GM10847 (cell line): Measurements from ENCODE around the gene SLC39A11.

Experiments
- POLR2A ChIP-seq: IDR thresholded peaks from 2 replicates; pipeline ENCODE4 v1.6.1; 2011; ENCODE audit not compliant: insufficient read length; ENCODE audit errors: extremely low read depth

The SLC39A11 gene

DNA sequence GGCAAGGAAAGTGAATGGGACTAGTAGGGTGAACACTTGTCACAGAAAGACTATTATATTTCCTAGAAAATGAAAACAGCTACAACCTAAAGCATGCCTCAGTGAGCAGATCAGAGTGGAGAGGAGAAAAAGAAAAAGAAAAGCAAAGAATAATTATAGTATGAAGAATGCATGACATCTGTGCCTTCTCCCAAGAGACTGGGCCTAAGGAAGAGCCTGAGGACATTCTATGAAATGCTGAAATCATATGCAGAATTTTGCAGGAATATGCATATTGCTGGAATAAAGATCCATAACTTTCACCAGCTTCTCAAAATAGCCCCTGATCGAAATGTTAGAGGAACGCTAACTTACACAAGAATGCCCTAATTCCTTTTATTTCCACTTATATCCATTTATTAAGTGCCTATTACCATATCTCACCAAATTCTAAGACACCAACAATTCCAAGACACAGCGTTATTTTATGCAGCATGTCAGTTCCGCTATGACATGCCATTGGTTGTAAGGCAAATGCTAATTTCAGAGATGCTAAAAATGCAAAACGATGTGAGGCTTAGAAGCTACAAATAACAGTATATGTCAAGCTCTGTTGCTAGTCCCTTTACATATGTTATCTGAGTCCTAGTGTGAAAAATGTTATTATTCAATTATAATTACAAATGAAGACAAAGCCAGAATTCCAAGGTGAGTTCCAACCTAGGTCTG is 171.0 kb downstream of the SLC39A11 start:
- TF ChIP-seq POLR2A = no peak

DNA sequence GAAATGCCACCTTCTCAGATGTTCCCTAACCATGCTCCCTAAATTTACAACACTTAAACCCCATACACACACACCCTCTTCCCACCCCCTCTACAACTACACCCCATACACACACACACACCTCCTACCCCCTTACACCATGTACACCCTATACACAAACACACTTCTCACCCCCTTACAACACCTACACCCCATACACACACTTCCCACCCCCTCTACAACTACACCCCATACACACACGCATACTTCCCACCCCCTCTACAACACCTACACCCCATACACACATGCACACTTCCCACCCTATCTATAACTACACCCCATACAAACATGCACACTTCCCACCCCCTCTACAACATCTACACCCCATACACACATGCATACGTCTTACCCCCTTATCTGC is 172.0 kb downstream of the SLC39A11 start:
- TF ChIP-seq POLR2A = no peak

DNA sequence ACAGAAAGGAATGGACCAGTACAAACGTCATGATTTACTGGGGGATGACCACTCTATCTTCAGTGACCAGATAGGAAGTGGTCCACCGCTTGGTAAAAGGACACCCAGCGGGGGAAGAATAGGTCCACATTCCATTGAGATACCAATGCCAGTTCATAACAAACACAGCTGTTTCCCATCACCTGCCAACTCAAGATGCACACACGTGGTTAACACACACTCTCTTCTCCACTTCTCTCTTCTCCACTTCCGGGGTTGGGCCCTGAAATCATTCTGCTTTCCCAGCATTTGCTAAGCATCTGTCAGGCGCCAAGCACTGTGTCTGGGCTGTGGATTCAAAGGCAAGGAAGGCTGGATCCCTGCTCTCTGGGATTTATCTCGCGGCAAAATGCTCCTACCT is 175.5 kb downstream of the SLC39A11 start:
- no peak for TF ChIP-seq POLR2A

DNA sequence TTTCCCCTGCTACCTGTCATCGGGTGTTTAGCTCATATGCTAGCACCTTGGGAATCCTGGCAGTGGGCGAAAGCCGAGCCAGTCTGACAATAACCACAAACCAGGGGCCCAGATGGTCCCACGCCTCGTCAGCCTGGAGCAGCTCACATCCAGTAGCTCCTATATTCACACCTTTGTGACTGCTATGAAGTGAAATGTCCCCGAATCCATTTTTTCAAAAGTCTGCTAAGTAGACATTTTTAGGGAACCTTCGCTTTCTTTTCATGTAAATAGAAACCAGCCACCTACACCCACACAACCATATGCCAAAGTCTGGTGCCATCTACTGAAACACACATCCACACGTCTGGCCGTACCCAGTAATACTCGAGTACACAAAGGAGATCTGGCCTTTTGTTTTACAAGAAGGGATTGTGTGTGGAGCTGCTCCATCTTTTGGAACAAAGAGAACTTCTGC is 176.8 kb downstream of the SLC39A11 start:
- TF ChIP-seq POLR2A = no peak

DNA sequence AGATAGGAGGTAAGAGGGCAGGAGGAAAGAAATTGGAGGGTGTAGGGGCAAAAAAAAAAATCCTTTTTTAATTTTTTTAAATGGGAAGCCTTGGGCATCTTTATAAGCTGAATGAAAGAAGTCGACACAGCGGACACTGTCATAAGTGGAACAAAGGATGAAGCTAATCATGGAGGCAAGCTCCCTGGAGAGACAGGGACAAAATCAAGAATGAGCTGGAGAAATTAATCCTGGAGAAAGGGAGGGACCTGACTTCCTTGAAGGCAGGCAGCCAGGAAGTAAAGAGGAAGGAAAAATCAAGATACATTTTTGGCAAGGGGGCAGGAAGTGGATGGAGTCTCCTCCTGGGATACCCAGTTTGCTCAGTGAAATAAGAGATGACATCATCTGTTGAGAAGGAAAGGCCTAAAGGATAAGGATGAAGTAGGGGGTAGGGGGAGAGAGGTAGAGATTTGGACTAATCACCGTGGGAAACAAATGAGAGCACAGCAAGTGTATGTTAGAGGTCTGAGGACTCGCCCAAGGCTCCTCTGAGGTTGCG is 179.3 kb downstream of the SLC39A11 start:
- TF ChIP-seq POLR2A = no peak

DNA sequence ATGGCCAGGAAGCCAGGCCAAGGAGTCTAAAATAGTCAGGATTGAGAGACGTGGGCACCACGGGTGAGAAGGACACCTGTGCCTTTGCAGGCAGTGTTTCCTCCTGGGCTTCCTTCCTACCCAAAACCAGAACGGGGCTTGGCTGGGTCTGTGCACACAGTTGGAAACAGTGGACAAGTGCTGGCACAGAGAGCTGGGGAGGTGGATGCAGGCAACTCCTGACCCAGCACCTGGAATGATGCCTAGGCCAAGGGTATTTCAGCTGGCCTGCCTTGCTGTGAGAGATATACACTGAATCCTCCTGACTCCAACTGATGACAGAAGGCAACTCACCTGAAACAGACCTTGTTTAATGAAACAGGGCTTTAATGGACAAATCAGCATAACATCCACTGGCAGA is 186.2 kb downstream of the SLC39A11 start:
- TF ChIP-seq POLR2A = no peak

DNA sequence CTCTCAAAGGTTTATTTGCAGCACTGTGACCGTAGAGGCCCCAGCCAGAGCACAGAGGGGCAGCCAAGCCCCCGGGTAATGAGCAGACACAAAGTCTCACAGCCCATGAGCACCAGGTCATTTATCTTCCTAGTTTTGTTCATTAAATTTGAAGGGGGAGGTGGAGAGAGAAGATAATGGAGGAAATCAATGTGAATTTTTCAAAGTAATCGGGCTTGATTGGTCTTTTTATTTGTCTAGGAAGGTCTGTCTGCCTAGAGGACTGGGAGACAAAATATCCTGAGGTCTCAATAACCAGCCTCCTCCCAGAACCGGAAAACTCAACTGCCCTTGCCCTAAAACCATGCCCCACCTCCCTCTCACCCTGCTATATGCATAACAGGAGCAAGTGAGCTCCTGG is 189.0 kb downstream of the SLC39A11 start:
- no peak for TF ChIP-seq POLR2A

DNA sequence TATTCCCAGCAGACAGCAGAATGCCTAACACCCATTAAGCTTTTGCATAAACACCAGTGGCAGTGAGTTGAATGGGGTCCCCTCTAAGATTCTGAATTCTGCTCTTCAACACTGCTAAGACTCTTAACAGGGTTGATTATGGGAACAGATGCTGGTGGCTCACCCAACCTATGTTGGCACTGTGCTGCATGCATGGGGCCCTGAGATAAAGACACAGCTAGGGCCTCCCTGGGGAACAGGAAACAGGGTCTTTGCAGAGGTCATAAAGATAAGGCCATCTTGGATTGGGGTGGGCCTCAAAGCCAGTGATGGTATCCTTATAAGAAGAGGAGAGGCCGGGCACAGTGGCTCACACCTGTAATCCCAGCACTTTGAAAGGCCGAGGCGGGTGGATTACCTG is 190.8 kb downstream of the SLC39A11 start:
- no peak for TF ChIP-seq POLR2A

DNA sequence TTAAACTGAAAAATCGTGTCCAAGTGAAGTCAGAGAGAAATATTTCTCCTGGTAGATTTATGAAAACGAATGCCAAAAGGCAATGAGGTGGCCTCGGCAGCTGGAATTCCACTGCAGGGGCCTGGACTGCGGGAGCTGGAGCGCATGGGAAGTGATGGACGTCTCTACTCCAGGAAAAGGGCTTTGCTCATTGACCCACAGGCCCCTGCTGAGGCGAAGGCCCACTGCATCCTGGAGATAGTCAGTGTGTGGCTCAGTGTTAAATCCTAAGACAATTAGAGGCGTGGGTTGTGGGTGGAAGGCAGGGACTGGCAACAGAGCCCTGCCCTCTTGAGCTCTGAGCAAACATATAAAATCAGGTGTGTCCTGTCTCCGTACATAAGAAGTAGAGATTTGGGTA is 191.4 kb downstream of the SLC39A11 start:
- no peak for TF ChIP-seq POLR2A

DNA sequence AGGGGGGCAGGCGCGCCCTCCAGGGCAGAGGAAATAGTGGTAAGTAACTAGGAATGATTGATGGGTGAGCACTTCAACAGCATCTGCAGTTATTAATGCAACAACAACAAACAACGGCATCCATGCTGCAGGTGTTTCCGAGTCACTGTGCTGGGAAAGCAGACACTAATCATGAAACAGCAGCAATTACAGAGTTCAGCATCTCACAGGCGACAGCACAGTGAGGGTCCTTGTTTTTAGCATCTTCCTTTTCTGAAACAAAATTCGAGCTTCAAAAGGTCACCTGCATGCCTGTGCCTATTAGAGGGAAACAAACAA is 191.9 kb downstream of the SLC39A11 start:
- no peak for TF ChIP-seq POLR2A

DNA sequence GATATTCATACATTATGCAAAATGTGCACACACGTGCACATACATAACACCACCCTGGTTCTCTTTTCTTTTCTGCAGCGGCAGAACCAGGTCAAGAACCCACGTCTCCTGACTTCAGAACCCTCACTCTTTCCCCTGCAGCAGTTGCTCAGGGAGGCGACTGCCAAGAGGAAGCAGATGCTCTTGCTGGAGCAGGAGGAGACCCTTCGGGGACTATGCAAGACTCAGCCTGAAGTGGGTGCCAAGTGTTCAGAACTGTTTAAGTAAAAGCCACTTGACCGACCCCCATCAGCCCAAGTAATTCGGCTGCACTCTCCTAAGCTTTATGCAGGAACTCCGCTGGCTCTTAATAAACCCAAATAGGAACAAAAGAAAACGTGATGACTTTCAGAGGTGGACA is 193.8 kb downstream of the SLC39A11 start:
- TF ChIP-seq POLR2A = no peak

DNA sequence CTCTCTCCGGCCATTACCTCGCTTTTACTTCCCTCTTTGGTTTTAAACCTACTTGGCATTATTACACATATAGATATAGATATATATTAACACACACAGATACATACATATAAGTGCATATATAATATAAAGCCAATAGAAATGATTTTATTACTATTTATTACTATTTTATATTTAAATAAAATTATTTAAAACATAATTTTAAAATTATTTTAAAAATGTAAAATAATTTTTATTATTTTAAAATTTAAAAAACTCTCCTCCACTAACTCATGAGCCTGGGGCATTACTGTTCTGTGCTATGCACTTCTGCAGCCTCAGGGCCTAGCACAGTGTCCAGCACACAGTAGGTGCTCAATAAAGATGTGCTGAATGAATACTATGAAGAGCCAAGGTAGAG is 200.9 kb downstream of the SLC39A11 start:
- TF ChIP-seq POLR2A = no peak

DNA sequence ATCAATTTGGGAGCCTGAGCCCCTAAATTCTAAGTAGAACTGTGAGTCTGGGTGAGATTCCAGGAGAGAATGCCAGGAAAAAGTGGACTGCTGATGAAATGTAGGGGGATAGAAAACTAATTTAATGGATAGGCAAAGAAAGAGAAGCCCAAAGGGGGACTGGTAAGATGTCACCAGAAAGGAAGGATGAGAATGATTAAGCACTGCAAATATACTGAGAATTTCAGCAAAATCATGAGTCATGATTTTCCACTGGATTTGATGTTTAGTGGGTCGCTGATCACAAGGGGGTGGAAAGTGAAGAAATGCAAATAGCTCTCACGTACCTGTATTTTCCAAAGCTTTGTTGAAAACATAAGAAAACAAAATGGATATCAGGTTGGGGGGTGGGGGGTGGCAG is 201.8 kb downstream of the SLC39A11 start:
- TF ChIP-seq POLR2A = no peak

DNA sequence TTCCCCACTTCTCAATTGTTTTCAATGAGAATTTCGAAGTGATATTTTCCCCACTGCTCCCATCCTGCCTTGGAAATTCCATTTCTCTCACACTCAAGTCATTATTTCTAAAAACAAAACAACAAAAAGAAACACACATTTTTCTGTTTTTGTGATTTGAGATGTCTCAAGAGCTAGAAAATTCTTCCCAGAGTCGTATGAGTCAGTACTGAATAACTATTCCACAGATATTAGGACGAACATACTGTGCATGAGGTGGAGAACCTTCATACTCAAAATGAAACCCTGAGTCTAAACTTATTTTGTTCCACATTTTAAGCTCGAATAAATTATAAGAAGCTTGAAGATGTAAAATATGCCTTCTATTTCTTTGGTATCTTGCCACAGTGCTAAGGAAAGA is 204.6 kb downstream of the SLC39A11 start:
- no peak for TF ChIP-seq POLR2A

DNA sequence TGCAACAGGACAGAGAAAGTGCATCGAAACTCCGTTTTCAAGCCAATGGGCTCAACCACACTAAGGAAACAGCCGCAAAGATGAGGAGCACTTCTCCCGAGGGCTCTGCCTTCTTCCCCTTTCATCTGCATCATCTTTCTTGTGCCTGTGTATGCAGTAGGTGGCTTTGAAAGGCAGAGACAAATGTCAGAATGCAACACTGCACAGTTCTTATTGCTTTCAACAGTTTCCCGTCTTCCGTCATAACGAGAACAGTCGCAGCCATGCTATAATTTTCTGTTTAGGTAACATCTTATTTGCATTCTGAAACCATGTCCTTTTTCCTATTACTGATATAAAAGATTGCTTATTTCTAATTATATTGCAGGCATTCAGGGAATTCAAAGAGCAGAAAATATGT is 205.2 kb downstream of the SLC39A11 start:
- no peak for TF ChIP-seq POLR2A

DNA sequence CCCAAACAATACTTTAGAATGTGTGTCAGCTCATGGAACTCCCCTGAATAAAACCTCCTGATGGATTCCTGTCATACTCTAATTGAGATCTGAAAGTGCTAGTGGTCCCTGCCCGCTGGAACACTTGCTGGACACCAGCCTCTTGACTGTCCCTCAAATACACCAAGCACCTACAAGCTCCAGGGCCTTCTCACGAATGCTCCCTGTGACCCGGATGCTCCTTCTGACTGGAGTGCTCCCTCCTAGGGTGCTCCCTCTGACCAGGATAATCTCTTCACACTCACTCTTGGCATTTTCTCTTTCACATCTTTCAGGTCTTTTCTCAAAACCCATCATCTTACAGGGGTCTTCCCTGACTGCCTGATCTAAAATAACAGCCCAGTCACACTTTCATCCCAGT is 205.9 kb downstream of the SLC39A11 start:
- no peak for TF ChIP-seq POLR2A

DNA sequence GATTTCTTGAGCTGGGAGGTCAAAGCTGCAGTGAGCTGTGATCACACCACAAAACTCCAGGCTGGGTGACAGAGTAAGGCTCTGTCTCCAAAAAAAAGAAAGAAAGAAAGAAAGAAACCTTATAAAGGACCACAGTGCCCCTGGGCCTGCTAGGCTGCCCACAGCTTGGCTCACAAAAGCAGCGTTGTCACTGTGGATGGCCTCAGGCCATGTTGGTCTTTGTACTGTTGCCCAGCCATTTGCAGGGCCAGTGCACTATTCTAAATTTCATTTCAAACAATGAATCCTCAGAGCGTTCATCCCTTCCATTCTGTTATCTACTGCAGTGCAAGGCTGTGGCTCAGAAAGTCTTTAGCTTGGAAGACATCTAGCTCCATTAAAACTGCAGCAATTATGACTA is 208.4 kb downstream of the SLC39A11 start:
- no peak for TF ChIP-seq POLR2A
